Measurements from ENCODE around the gene CD9. TPM values are rescaled to one million over a fixed set of nuclear protein-coding genes. Genes with fewer than 3 reads are reported as not detected.

The CD9 gene
- total and polyA plus RNA-seq, 4 experiments from 2014 or later = 1.4 to 5.8 (median 4.4) TPM

DNA sequence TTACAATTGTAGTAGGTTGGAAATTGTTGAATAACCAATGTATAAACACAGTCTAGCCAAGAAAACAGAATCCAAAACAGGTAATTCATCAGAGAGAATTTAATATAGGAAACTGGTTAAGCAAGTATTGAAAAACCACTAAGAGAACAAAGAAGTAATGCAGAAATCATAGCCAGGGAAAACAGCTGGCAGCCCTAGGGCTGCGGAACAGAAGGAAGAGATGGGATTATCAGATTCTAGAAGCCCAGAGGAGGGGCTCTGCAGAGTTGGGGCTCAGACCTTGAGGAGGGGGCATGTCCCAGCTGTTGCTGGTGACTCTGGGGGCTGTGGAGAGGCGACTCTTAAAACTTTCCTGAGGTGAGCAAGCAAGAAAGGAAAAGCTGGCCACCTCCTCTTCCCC is 49.4 kb downstream of the CD9 start:
- no peak overlapping the region for H3K27ac ChIP-seq (ENCODE audit: low read depth, low read length)
- intact Hi-C loops (cut with micrococcal nuclease) = no loop called here
- no peaks in the 10 kb centered on the region for H3K4me1 Mint-ChIP-seq
- no peaks in the 10 kb centered on the region for H3K9me3 ChIP-seq (ENCODE audit: control insufficient read depth in 1 of 2, low read length in 2 of 2)
- no peak overlapping the region for H3K4me3 Mint-ChIP-seq
- peaks cover 0 to 11% (median 2%) of the 10 kb centered on the region in 8 donors for H3K9me3 Mint-ChIP-seq
- H3K27me3 Mint-ChIP-seq = peaks cover 9 to 14% of the 10 kb centered on the region in 2 donors
- no peaks in the 10 kb centered on the region for H3K36me3 Mint-ChIP-seq
- H3K36me3 ChIP-seq (ENCODE audit: insufficient read depth, low read length) = no peaks in the 10 kb centered on the region
- no peaks in the 10 kb centered on the region for H3K27me3 ChIP-seq (ENCODE audit: insufficient read depth, low read length)
- CTCF ChIA-PET (ENCODE audit: partially characterized antibody) = no interaction called here
- POLR2A ChIA-PET (ENCODE audit: partially characterized antibody) = no interaction called here
- DNase-seq = no peak
- no peak overlapping the region for H3K4me3 ChIP-seq (ENCODE audit: low read length in 2 of 2)
- H3K27ac Mint-ChIP-seq = no peak overlapping the region
- no peaks in the 10 kb centered on the region for H3K4me1 ChIP-seq (ENCODE audit: insufficient read depth, low read length)

GRCh38 chr12:6250343-6250742 is 50.1 kb downstream of the CD9 start:
- H3K9me3 ChIP-seq (ENCODE audit: control insufficient read depth in 1 of 2, low read length in 2 of 2) = no peaks in the 10 kb centered on the region
- ChIA-PET CTCF (ENCODE audit: partially characterized antibody) (interaction anchor here (0.8 kb wide), 1 partner anchor 35 kb away, joined by 4 read pairs; no protein-coding TSS in a partner anchor), POLR2A (ENCODE audit: partially characterized antibody) (no interaction called here)
- H3K27me3 ChIP-seq (ENCODE audit: insufficient read depth, low read length) = no peaks in the 10 kb centered on the region
- intact Hi-C loops (cut with micrococcal nuclease) = no loop called here
- H3K4me3 ChIP-seq (ENCODE audit: low read length in 2 of 2) = no peak overlapping the region
- H3K36me3 ChIP-seq (ENCODE audit: insufficient read depth, low read length) = no peaks in the 10 kb centered on the region
- Mint-ChIP-seq H3K4me1 (no peaks in the 10 kb centered on the region), H3K4me3 (no peak overlapping the region), H3K27ac (no peak overlapping the region), H3K9me3 (peaks cover 0 to 7% (median 0%) of the 10 kb centered on the region in 8 donors), H3K27me3 (peaks cover 9 to 14% of the 10 kb centered on the region in 2 donors), H3K36me3 (no peaks in the 10 kb centered on the region)
- no peak for DNase-seq
- H3K27ac ChIP-seq (ENCODE audit: low read depth, low read length) = no peak overlapping the region
- no peaks in the 10 kb centered on the region for H3K4me1 ChIP-seq (ENCODE audit: insufficient read depth, low read length)

- H3K27ac ChIP-seq (ENCODE audit: low read depth, low read length) = no peak overlapping the region
Measured at GRCh38 chr12:6253278-6253677, 53.1 kb downstream of the CD9 start.

GRCh38 chr12:6254491-6254890 is 54.3 kb downstream of the CD9 start:
- no peak for DNase-seq
- intact Hi-C loops (cut with micrococcal nuclease) = no loop called here
- CTCF ChIA-PET (ENCODE audit: partially characterized antibody) = no interaction called here
- Mint-ChIP-seq H3K4me3 (no peak overlapping the region), H3K36me3 (no peaks in the 10 kb centered on the region), H3K9me3 (peaks cover 0 to 2% (median 0%) of the 10 kb centered on the region in 8 donors), H3K4me1 (no peaks in the 10 kb centered on the region), H3K27me3 (peaks cover 7 to 10% of the 10 kb centered on the region in 2 donors), H3K27ac (peak overlapping the region in 1 of 7 donors; percentile 15)
- Histone ChIP-seq H3K4me3 (ENCODE audit: low read length in 2 of 2) (no peak overlapping the region), H3K27me3 (ENCODE audit: insufficient read depth, low read length) (no peaks in the 10 kb centered on the region), H3K36me3 (ENCODE audit: insufficient read depth, low read length) (no peaks in the 10 kb centered on the region), H3K9me3 (ENCODE audit: control insufficient read depth in 1 of 2, low read length in 2 of 2) (no peaks in the 10 kb centered on the region), H3K4me1 (ENCODE audit: insufficient read depth, low read length) (no peaks in the 10 kb centered on the region), H3K27ac (ENCODE audit: low read depth, low read length) (no peak overlapping the region)
- POLR2A ChIA-PET (ENCODE audit: partially characterized antibody) = no interaction called here

More at GRCh38 chr12:6253278-6253677, 53.1 kb downstream of the CD9 start:
- Mint-ChIP-seq H3K4me3 (no peak overlapping the region), H3K27ac (no peak overlapping the region), H3K27me3 (peaks cover 9 to 14% of the 10 kb centered on the region in 2 donors), H3K36me3 (no peaks in the 10 kb centered on the region), H3K4me1 (no peaks in the 10 kb centered on the region), H3K9me3 (peaks cover 0 to 2% (median 0%) of the 10 kb centered on the region in 8 donors)
- Histone ChIP-seq H3K4me3 (ENCODE audit: low read length in 2 of 2) (no peak overlapping the region), H3K27me3 (ENCODE audit: insufficient read depth, low read length) (no peaks in the 10 kb centered on the region), H3K9me3 (ENCODE audit: control insufficient read depth in 1 of 2, low read length in 2 of 2) (no peaks in the 10 kb centered on the region), H3K4me1 (ENCODE audit: insufficient read depth, low read length) (no peaks in the 10 kb centered on the region), H3K36me3 (ENCODE audit: insufficient read depth, low read length) (no peaks in the 10 kb centered on the region)
- CTCF ChIA-PET (ENCODE audit: partially characterized antibody) = no interaction called here
- POLR2A ChIA-PET (ENCODE audit: partially characterized antibody) = no interaction called here
- DNase-seq = no peak
- intact Hi-C loops (cut with micrococcal nuclease) = no loop called here

DNA sequence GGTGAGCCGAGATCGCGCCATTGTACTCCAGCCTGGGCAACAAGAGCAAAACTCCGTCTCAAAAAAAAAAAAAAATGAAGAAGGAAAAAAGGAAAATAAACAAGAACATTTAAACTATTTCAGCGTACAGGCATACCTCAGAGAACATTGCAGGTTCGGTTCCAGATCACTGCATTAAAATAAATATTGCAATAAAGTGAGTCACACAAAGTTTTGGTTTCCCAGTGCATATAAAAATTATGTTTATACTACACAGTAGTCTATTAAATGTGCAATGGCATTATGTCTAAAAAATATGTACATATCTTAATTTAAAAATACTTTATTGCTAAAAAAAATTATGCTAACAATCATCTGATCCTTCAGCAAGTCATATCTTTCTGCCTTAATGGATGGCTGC is 56.8 kb downstream of the CD9 start:
- ChIA-PET POLR2A (ENCODE audit: partially characterized antibody) (no interaction called here), CTCF (ENCODE audit: partially characterized antibody) (no interaction called here)
- Mint-ChIP-seq H3K27ac (no peak overlapping the region), H3K9me3 (peaks cover 0 to 2% (median 0%) of the 10 kb centered on the region in 8 donors), H3K4me3 (no peak overlapping the region), H3K4me1 (no peaks in the 10 kb centered on the region), H3K36me3 (no peaks in the 10 kb centered on the region), H3K27me3 (peaks cover 4 to 6% of the 10 kb centered on the region in 2 donors)
- no peaks in the 10 kb centered on the region for H3K9me3 ChIP-seq (ENCODE audit: control insufficient read depth in 1 of 2, low read length in 2 of 2)
- intact Hi-C loops (cut with micrococcal nuclease) = no loop called here
- no peaks in the 10 kb centered on the region for H3K27me3 ChIP-seq (ENCODE audit: insufficient read depth, low read length)
- no peak overlapping the region for H3K4me3 ChIP-seq (ENCODE audit: low read length in 2 of 2)
- no peaks in the 10 kb centered on the region for H3K4me1 ChIP-seq (ENCODE audit: insufficient read depth, low read length)
- no peak overlapping the region for H3K27ac ChIP-seq (ENCODE audit: low read depth, low read length)
- no peaks in the 10 kb centered on the region for H3K36me3 ChIP-seq (ENCODE audit: insufficient read depth, low read length)
- DNase-seq = no peak

DNA sequence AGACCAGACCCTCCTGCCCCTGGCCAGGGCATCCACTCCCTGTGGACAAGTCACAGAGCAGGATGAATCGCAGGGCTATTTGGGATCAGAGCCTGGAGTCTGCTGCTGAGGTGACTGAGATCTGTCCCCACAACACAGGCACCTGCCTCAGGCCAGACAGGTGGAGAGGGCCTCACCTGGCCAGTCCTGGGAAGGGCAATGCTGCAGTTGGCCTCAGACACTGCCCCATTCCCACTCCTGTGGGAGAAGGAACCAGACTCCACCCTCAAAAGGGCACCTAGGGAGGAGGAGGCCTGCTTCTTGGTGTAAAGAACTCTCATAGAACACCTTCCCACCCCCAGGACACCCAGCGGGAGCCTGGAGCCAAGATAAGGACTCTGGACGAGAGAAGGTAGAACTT is 62.0 kb downstream of the CD9 start:
- intact Hi-C loops (cut with micrococcal nuclease) = no loop called here
- Mint-ChIP-seq H3K4me1 (peaks cover 0 to 1% (median 0%) of the 10 kb centered on the region in 4 donors), H3K4me3 (no peak overlapping the region), H3K27me3 (peaks cover 4 to 13% of the 10 kb centered on the region in 2 donors), H3K27ac (peak overlapping the region in 1 of 7 donors; percentile 77), H3K36me3 (no peaks in the 10 kb centered on the region), H3K9me3 (peaks cover 0 to 3% (median 0%) of the 10 kb centered on the region in 8 donors)
- Histone ChIP-seq H3K4me3 (ENCODE audit: low read length in 2 of 2) (no peak overlapping the region), H3K27me3 (ENCODE audit: insufficient read depth, low read length) (no peaks in the 10 kb centered on the region), H3K27ac (ENCODE audit: low read depth, low read length) (no peak overlapping the region), H3K36me3 (ENCODE audit: insufficient read depth, low read length) (no peaks in the 10 kb centered on the region), H3K9me3 (ENCODE audit: control insufficient read depth in 1 of 2, low read length in 2 of 2) (no peaks in the 10 kb centered on the region), H3K4me1 (ENCODE audit: insufficient read depth, low read length) (no peaks in the 10 kb centered on the region)
- POLR2A ChIA-PET (ENCODE audit: partially characterized antibody) = no interaction called here
- CTCF ChIA-PET (ENCODE audit: partially characterized antibody) = interaction anchor here (0.9 to 1.6 kb wide), 2 partner anchors 15 to 22 kb away, joined by 4 to 8 read pairs; no protein-coding TSS in a partner anchor
- no peak for DNase-seq

DNA sequence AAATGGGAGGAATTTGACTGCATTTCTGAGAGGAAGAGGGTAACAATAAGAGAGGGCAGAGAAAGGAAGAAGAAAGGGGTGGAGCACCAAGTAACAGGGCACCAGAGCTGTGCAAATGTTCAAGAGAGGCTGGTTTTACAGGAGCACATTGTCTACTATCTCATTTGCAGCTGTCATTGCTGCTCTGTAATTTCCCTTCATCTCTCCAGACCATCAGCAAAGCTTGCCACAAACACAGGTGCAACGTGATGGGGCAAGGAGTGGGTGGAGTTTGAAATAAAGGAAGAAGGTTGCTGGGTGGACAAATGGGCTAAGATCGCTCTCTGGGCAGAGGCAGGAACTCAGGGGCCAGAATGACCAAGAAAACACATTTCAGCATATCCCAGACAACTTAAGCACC is 62.4 kb downstream of the CD9 start:
- Mint-ChIP-seq H3K36me3 (no peaks in the 10 kb centered on the region), H3K9me3 (peaks cover 0 to 3% (median 0%) of the 10 kb centered on the region in 8 donors), H3K4me3 (no peak overlapping the region), H3K27ac (peak overlapping the region in 1 of 7 donors; percentile 77), H3K4me1 (peaks cover 0 to 1% (median 0%) of the 10 kb centered on the region in 4 donors), H3K27me3 (peaks cover 4 to 13% of the 10 kb centered on the region in 2 donors)
- ChIA-PET POLR2A (ENCODE audit: partially characterized antibody) (no interaction called here), CTCF (ENCODE audit: partially characterized antibody) (interaction anchor here (0.9 kb wide), 1 partner anchor 15 kb away, joined by 4 read pairs; no protein-coding TSS in a partner anchor)
- no peak overlapping the region for H3K27ac ChIP-seq (ENCODE audit: low read depth, low read length)
- intact Hi-C loops (cut with micrococcal nuclease) = no loop called here
- no peaks in the 10 kb centered on the region for H3K9me3 ChIP-seq (ENCODE audit: control insufficient read depth in 1 of 2, low read length in 2 of 2)
- no peaks in the 10 kb centered on the region for H3K4me1 ChIP-seq (ENCODE audit: insufficient read depth, low read length)
- no peaks in the 10 kb centered on the region for H3K27me3 ChIP-seq (ENCODE audit: insufficient read depth, low read length)
- H3K36me3 ChIP-seq (ENCODE audit: insufficient read depth, low read length) = no peaks in the 10 kb centered on the region
- no peak overlapping the region for H3K4me3 ChIP-seq (ENCODE audit: low read length in 2 of 2)
- no peak for DNase-seq

Measured in CD4-positive, alpha-beta memory T cell (primary cell).